SK-N-SH (cell line): Measurements from ENCODE around the gene ZNF814.

ENCODE experiments used
- CHD2 ChIP-seq: fragments of 150-350 bp; IDR thresholded peaks from 2 replicates; pipeline ENCODE4 v1.6.1; 2018; ENCODE audit warnings: low read length; ENCODE audit not compliant: partially characterized antibody
- CTCF ChIP-seq: fragments of 200-600 bp; sonication (generic); IDR thresholded peaks from 2 replicates; pipeline ENCODE4 v1.6.1; 2017; ENCODE audit warnings: antibody characterized with exemption, mild to moderate bottlenecking, moderate library complexity
- ELF1 ChIP-seq: IDR thresholded peaks from 2 replicates; pipeline ENCODE4 v1.4.0; 2012
- EP300 ChIP-seq, 2 experiments: IDR thresholded peaks; 2 replicates each; pipeline versions ENCODE4 v1.4.0 to v1.6.1; 2012; ENCODE audit warnings: borderline replicate concordance in 1 of 2, low read depth in 1 of 2, low read length in 1 of 2
- FOSL2 ChIP-seq: IDR thresholded peaks from 2 replicates; pipeline ENCODE4 v1.4.0; 2012; ENCODE audit warnings: low read depth, mild to moderate bottlenecking, moderate library complexity, borderline replicate concordance
- GABPA ChIP-seq: IDR thresholded peaks from 2 replicates; pipeline ENCODE4 v1.4.0; 2012; ENCODE audit warnings: low read depth, mild to moderate bottlenecking
- GATA2 ChIP-seq: sonication (generic); formaldehyde crosslinking; IDR thresholded peaks from 2 replicates; pipeline ENCODE4 v1.5.0; 2020; ENCODE audit warnings: mild to moderate bottlenecking, missing genetic modification reagents
- MAX ChIP-seq: IDR thresholded peaks from 2 replicates; pipeline ENCODE4 v1.4.0; 2012; ENCODE audit warnings: low read depth
- NFIC ChIP-seq: IDR thresholded peaks from 2 replicates; pipeline ENCODE4 v1.4.0; 2012; ENCODE audit warnings: borderline replicate concordance
- POLR2AphosphoS5 ChIP-seq: IDR thresholded peaks from 2 replicates; pipeline ENCODE4 v1.6.1; 2012; ENCODE audit warnings: low read depth, low read length
- RAD21 ChIP-seq: IDR thresholded peaks from 2 replicates; pipeline ENCODE4 v1.6.1; 2012; ENCODE audit warnings: mild to moderate bottlenecking, low read length
- RFX5 ChIP-seq: IDR thresholded peaks from 2 replicates; pipeline ENCODE4 v1.6.1; 2012; ENCODE audit warnings: mild to moderate bottlenecking, improper control_type of control experiment, low read length
- YY1 ChIP-seq: IDR thresholded peaks from 2 replicates; pipeline ENCODE4 v1.4.0; 2012; ENCODE audit warnings: low read depth, mild to moderate bottlenecking

GRCh38 chr19:57816652-57817051 is 72.2 kb downstream of the ZNF814 start:
- TF ChIP-seq CHD2 = no peak
- no peak for TF ChIP-seq POLR2AphosphoS5
- TF ChIP-seq CTCF = no peak
- no peak for TF ChIP-seq YY1
- no peak for TF ChIP-seq GATA2
- no peak for TF ChIP-seq MAX
- no peak for TF ChIP-seq RAD21
- TF ChIP-seq NFIC = no peak
- no peak for TF ChIP-seq FOSL2
- no peak for TF ChIP-seq EP300 (IDR thresholded peaks at IDR 0.05; ENCODE audit: borderline replicate concordance in 1 of 2, low read depth in 1 of 2, low read length in 1 of 2)
- no peak for TF ChIP-seq GABPA
- TF ChIP-seq ELF1 = no peak
- no peak for TF ChIP-seq RFX5
